Esophagus muscularis mucosa (tissue), 4 donors: ENCODE measurements around the gene PRR23B. TPM values are rescaled to one million over a fixed set of nuclear protein-coding genes. Genes with fewer than 3 reads are reported as not detected.
A peak's percentile ranks its signal among the peaks of the same experiment; 100 is the strongest.

ENCODE experiments used
- DNase-seq: peaks from one replicate; pipeline ENCODE4 v3.0.0-alpha.2; 2017; ENCODE audit errors: extremely low spot score
- H3K27ac ChIP-seq, 4 donors: fragments of 200-600 bp; sonication (generic); replicated peaks in 1 of 4; 1 replicate in 3 of 4; 2 replicates in 1 of 4; pipeline ENCODE4 v1.5.1; 2016 to 2019; ENCODE audit warnings: mild to moderate bottlenecking in 1 of 4
- H3K27me3 ChIP-seq, 4 donors: fragments of 200-600 bp; sonication (generic); one replicate each; pipeline versions ENCODE4 v1.5.1 to v1.6.0; 2016 to 2019
- H3K36me3 ChIP-seq, 4 donors: fragments of 200-600 bp; sonication (generic); one replicate each; pipeline ENCODE4 v1.5.1; 2016 to 2019
- H3K4me1 ChIP-seq, 4 donors: fragments of 200-600 bp; sonication (generic); one replicate each; pipeline ENCODE4 v1.5.1; 2016 to 2019
- H3K4me3 ChIP-seq, 4 donors: fragments of 200-600 bp; sonication (generic); 1 replicate in 2 of 4; 2 replicates in 2 of 4; pipeline ENCODE4 v1.5.1; 2016 to 2019; ENCODE audit warnings: mild to moderate bottlenecking in 4 of 4, moderate library complexity in 1 of 4
- H3K9me3 ChIP-seq, 4 donors: fragments of 200-600 bp; sonication (generic); 1 replicate in 3 of 4; 2 replicates in 1 of 4; pipeline ENCODE4 v1.5.1; 2016 to 2019
- EP300 ChIP-seq: sonication (generic); formaldehyde crosslinking; IDR thresholded peaks from one replicate; pipeline ENCODE4 v1.6.1; 2017; ENCODE audit warnings: antibody characterized with exemption
- POLR2A ChIP-seq: fragments of 450-650 bp; IDR thresholded peaks from one replicate; pipeline ENCODE4 v1.6.1; 2017; ENCODE audit warnings: antibody characterized with exemption, moderate library complexity, mild to moderate bottlenecking, low read depth
- POLR2AphosphoS5 ChIP-seq, 2 donors: sonication (generic); formaldehyde crosslinking; IDR thresholded peaks; one replicate each; pipeline ENCODE4 v1.6.1; 2017; ENCODE audit warnings: antibody characterized with exemption in 2 of 2
- WGBS: methylation state at CpG from one replicate; pipeline ENCODE4 v1.1.5; 2018; 5-methylcytosine and 5-hydroxymethylcytosine counted together
- intact Hi-C: fragments of 100-400 bp; cut with DNase I; formaldehyde crosslinking; loops from one replicate; pipeline ENCODE4 v1.15.1; 2023
- total RNA-seq, 4 donors: library from RNA; depleted of rRNA; stranded (reverse); fragments of >200 nt; gene quantifications; one replicate each; pipeline versions ENCODE4 v1.1.0 to v1.2.1, GENCODE V29; 2016
- TF ChIP-seq, protein P1 (sequence below), 3 experiments: fragments of 200-600 bp in 2 of 3; fragments of 450-650 bp in 1 of 3; sonication (generic) in 2 of 3; IDR thresholded peaks; one replicate each; pipeline ENCODE4 v1.5.1; 2017 to 2019; ENCODE audit warnings: antibody characterized with exemption in 3 of 3, mild to moderate bottlenecking in 2 of 3, moderate library complexity in 1 of 3

The PRR23B gene
- total RNA-seq, 4 donors from 2014 or later = not detected

DNA sequence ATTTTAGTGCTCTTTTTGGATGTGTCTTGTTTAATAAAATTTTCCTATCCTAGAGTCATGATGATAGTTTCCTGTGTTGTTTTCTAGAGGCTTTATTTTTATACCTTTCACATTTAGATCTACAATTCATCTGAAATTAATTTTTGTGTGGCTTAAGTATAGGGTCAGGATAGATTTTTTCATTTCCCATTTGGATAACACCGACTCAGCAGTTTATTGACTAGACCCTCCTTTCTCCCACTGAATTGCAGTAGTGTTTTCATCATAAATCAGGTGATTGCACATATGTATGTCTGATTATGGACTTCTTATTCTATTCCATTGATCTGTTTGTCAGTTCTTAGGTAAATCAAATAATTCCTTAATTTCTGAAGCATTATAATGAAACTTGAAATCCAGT is 25.0 kb downstream of the PRR23B start:
- no peak for DNase-seq
- no peak overlapping the region for H3K4me3 ChIP-seq
- TF ChIP-seq EP300 (no peak), POLR2AphosphoS5 (IDR thresholded peaks at IDR 0.05) (no peak), POLR2A (no peak)
- TF ChIP-seq, protein P1, sequence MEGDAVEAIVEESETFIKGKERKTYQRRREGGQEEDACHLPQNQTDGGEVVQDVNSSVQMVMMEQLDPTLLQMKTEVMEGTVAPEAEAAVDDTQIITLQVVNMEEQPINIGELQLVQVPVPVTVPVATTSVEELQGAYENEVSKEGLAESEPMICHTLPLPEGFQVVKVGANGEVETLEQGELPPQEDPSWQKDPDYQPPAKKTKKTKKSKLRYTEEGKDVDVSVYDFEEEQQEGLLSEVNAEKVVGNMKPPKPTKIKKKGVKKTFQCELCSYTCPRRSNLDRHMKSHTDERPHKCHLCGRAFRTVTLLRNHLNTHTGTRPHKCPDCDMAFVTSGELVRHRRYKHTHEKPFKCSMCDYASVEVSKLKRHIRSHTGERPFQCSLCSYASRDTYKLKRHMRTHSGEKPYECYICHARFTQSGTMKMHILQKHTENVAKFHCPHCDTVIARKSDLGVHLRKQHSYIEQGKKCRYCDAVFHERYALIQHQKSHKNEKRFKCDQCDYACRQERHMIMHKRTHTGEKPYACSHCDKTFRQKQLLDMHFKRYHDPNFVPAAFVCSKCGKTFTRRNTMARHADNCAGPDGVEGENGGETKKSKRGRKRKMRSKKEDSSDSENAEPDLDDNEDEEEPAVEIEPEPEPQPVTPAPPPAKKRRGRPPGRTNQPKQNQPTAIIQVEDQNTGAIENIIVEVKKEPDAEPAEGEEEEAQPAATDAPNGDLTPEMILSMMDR (IDR thresholded peaks at IDR 0.05) = no peak
- intact Hi-C loops = no loop called here
- H3K27ac ChIP-seq = no peak overlapping the region
- 82% methylated on average over 1 of the region's 1 CpG for WGBS
- H3K36me3 ChIP-seq = no peaks in the 10 kb centered on the region
- no peaks in the 10 kb centered on the region for H3K4me1 ChIP-seq
- peaks cover 0 to 3% (median 0%) of the 10 kb centered on the region in 4 donors for H3K27me3 ChIP-seq
- H3K9me3 ChIP-seq = peaks cover 0 to 9% (median 2%) of the 10 kb centered on the region in 4 donors

DNA sequence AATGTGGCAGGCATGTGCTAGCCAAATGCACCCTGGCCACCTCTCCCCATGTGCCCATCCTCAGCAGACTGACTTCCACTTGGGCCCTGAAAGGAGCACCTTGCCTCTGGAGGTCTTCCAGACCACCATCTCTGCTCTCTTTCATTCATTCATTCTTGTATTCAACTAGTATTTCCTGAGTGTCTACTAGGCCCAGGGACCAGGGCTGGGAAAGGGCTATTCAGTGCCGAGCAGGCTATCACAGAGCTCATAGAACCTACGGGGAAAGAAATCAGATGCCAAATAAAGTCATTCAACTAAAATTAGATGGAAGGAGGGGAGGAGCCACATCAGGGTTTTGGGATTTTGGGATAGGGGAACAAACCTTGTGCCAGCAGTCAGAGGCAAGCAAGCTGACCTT is 33.5 kb downstream of the PRR23B start:
- no peaks in the 10 kb centered on the region for H3K36me3 ChIP-seq
- no peaks in the 10 kb centered on the region for H3K27me3 ChIP-seq
- 78% methylated on average over 2 of the region's 2 CpGs for WGBS
- no peaks in the 10 kb centered on the region for H3K4me1 ChIP-seq
- H3K27ac ChIP-seq = no peak overlapping the region
- TF ChIP-seq, protein P1 (IDR thresholded peaks at IDR 0.05) = no peak
- TF ChIP-seq POLR2A (no peak), EP300 (no peak)
- DNase-seq = peak; percentile 90
- H3K9me3 ChIP-seq = no peaks in the 10 kb centered on the region
- H3K4me3 ChIP-seq = no peak overlapping the region
- intact Hi-C loops = no loop called here

DNA sequence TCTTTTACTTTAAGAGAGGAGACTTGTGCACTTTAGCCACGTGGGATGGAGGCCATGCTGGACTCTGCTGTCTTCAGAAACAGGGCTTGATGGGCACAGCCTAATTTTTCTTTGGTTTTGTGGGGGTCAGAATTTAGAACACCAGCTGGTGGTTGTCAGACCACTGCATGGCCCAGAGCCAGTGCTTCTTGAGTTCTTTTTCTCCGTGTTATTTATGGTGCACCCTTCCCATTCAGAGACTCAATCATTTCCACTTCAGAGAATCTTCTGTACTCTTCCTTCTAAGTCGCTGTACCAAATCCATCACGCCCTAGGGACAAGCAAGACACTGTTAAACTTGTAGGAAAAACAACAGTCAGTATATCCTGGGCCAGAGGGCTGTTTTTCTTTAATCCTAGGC is 34.8 kb downstream of the PRR23B start:
- Histone ChIP-seq H3K27ac (no peak overlapping the region), H3K4me1 (no peaks in the 10 kb centered on the region), H3K36me3 (no peaks in the 10 kb centered on the region), H3K4me3 (no peak overlapping the region), H3K27me3 (no peaks in the 10 kb centered on the region), H3K9me3 (no peaks in the 10 kb centered on the region)
- WGBS = 36% methylated on average over 4 of the region's 4 CpGs
- TF ChIP-seq POLR2AphosphoS5 (IDR thresholded peaks at IDR 0.05) (no peak), POLR2A (no peak), EP300 (no peak)
- TF ChIP-seq, protein P1 (IDR thresholded peaks at IDR 0.05) = no peak
- no peak for DNase-seq
- intact Hi-C loops = no loop called here

DNA sequence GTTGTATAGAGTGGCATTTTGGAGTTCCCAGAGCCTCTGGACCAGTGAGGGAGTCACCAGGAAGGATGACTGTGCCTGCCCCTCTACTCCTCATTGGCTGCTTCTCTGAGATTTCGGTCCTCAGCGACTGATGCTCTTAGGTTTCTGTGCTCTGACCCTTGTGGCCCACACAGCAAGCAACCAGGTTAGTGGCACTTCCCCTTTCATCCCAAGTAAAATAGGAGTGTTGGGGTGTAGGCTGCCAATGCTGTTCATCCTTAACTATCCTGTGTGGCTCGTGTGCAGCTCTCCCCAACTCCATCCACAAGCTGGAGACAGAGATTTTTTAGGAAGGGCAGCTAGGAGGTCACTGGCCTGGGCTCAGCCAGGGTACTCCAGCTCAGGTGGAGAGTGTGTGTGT is 35.9 kb downstream of the PRR23B start:
- intact Hi-C loops = no loop called here
- no peaks in the 10 kb centered on the region for H3K27me3 ChIP-seq
- no peak for TF ChIP-seq POLR2AphosphoS5 (IDR thresholded peaks at IDR 0.05)
- TF ChIP-seq EP300 = no peak
- TF ChIP-seq, protein P1 (IDR thresholded peaks at IDR 0.05) = no peak
- TF ChIP-seq POLR2A = no peak
- no peak for DNase-seq
- no peak overlapping the region for H3K27ac ChIP-seq
- H3K9me3 ChIP-seq = no peaks in the 10 kb centered on the region
- peaks cover 0 to 2% (median under 1%) of the 10 kb centered on the region in 4 donors for H3K4me1 ChIP-seq
- no peaks in the 10 kb centered on the region for H3K36me3 ChIP-seq
- WGBS = 34% methylated on average over 2 of the region's 3 CpGs
- H3K4me3 ChIP-seq = no peak overlapping the region

DNA sequence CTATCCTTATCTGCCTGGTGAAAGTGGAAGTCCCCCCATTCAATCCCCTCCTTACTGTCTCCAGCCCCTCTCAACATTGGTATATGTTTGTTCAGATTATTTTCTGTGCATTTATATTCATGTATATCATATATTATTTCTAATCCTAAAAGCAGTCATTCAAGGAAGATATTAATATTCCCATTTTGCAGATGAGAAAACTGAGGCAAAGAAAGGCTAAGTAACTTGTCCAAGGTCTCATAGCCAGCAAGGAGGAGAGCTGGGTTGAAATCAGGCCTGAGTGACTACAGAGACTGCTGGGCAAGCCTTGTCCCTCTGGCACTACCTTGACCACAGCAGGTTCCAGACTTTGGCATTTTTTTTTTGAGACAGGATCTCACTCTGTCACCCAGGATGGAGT is 44.7 kb downstream of the PRR23B start:
- Histone ChIP-seq H3K4me1 (peaks cover 0 to 6% (median 5%) of the 10 kb centered on the region in 4 donors), H3K36me3 (no peaks in the 10 kb centered on the region), H3K27me3 (peaks cover 0 to 11% (median 0%) of the 10 kb centered on the region in 4 donors), H3K4me3 (no peak overlapping the region), H3K27ac (no peak overlapping the region), H3K9me3 (no peaks in the 10 kb centered on the region)
- intact Hi-C loops = loop anchor here (5.0 kb wide), 1 partner anchor 39 kb away; no protein-coding TSS in a partner anchor
- TF ChIP-seq EP300 = no peak
- TF ChIP-seq, protein P1 (IDR thresholded peaks at IDR 0.05) = no peak
- no peak for TF ChIP-seq POLR2AphosphoS5 (IDR thresholded peaks at IDR 0.05)
- no peak for TF ChIP-seq POLR2A
- DNase-seq = no peak
